MM.1S (cell line): ENCODE data around the gene DIP2C.

Experiments used
- DNase-seq: peaks from one replicate; pipeline ENCODE4 v3.0.0-alpha.2; 2015
- H2AFZ ChIP-seq: fragments of 300-600 bp; sonication (generic); 2 replicates; pipeline ENCODE4 v1.6.0; 2016; ENCODE audit warnings: antibody characterized with exemption, low read length
- H3F3A ChIP-seq: fragments of 300-600 bp; sonication (generic); 2 replicates; pipeline ENCODE4 v1.6.1; 2016; ENCODE audit warnings: mild to moderate bottlenecking, antibody characterized with exemption, low read length, moderate library complexity, mixed read lengths; ENCODE audit not compliant: insufficient read depth
- H3K27ac ChIP-seq: fragments of 300-600 bp; sonication (generic); 2 replicates; pipeline ENCODE4 v1.5.1; 2016; ENCODE audit warnings: mild to moderate bottlenecking, low read length
- H3K27me3 ChIP-seq: fragments of 300-600 bp; sonication (generic); replicated peaks from 2 replicates; pipeline ENCODE4 v1.6.0; 2016; ENCODE audit warnings: low read length; ENCODE audit not compliant: insufficient read depth
- H3K36me3 ChIP-seq: fragments of 300-600 bp; sonication (generic); replicated peaks from 2 replicates; pipeline ENCODE4 v1.6.1; 2016; ENCODE audit warnings: mild to moderate bottlenecking, low read length, mixed read lengths; ENCODE audit not compliant: insufficient read depth
- H3K4me1 ChIP-seq: fragments of 300-600 bp; sonication (generic); 2 replicates; pipeline ENCODE4 v1.6.1; 2016; ENCODE audit warnings: low read length, mixed read lengths
- H3K4me2 ChIP-seq: fragments of 300-600 bp; sonication (generic); 2 replicates; pipeline ENCODE4 v1.6.0; 2016; ENCODE audit warnings: low read depth, low read length
- H3K4me3 ChIP-seq: fragments of 300-600 bp; sonication (generic); 2 replicates; pipeline ENCODE4 v1.5.1; 2016; ENCODE audit warnings: low read length, mixed read lengths
- H3K79me2 ChIP-seq: fragments of 300-600 bp; sonication (generic); 2 replicates; pipeline ENCODE4 v1.6.1; 2016; ENCODE audit warnings: mixed run types, low read length, mixed read lengths
- H3K9ac ChIP-seq: fragments of 300-600 bp; sonication (generic); 2 replicates; pipeline ENCODE4 v1.6.1; 2016; ENCODE audit warnings: low read length, mixed read lengths
- H3K9me2 ChIP-seq: fragments of 300-600 bp; sonication (generic); replicated peaks from 2 replicates; pipeline ENCODE4 v1.6.1; 2016; ENCODE audit warnings: mild to moderate bottlenecking, low read length, mixed read lengths; ENCODE audit not compliant: insufficient read depth
- H3K9me3 ChIP-seq: fragments of 300-600 bp; sonication (generic); replicated peaks from 2 replicates; pipeline ENCODE4 v1.6.1; 2016; ENCODE audit warnings: mild to moderate bottlenecking, low read length, mixed read lengths; ENCODE audit not compliant: insufficient read depth
- H4K20me1 ChIP-seq: fragments of 300-600 bp; sonication (generic); 2 replicates; pipeline ENCODE4 v1.6.1; 2016; ENCODE audit warnings: mild to moderate bottlenecking, low read length, moderate library complexity, mixed read lengths; ENCODE audit not compliant: insufficient read depth
- EZH2 ChIP-seq: fragments of 300-600 bp; sonication (generic); optimal IDR thresholded peaks from 2 replicates; pipeline ENCODE3; 2017; ENCODE audit warnings: low read depth, mild to moderate bottlenecking, antibody characterized with exemption, low read length, mixed read lengths
- EZH2phosphoT487 ChIP-seq: fragments of 300-600 bp; sonication (generic); IDR thresholded peaks from 2 replicates; pipeline ENCODE4 v1.6.1; 2018; ENCODE audit warnings: antibody characterized with exemption, low read length
- TF ChIP-seq, protein P1 (sequence below): fragments of 300-600 bp; sonication (generic); IDR thresholded peaks from 2 replicates; pipeline ENCODE4 v1.5.1; 2016; ENCODE audit warnings: antibody characterized with exemption, low read length, mixed read lengths

DIP2C gene

DNA sequence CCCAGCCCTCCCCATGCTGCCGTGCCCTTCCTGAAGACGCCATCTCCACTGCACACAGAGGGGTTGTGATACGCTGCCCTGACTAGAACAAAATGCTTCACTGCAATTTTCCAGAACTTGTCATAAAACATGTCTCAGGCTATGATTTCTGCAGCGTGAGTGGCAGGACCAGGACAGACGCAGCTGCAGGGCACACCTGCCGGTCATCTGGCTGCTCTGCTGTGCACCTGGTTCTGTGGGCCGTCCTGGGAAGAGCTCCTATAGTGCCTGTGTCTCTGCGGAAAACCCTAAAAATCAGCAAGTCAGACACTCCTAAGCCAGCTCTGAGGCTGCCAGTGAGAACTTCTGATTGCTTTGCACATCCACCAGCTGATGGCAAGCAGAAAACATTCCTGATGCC is 39.7 kb upstream of the DIP2C start:
- Histone ChIP-seq H3K9me3 (no peaks in the 10 kb centered on the region), H3K9me2 (no peaks in the 10 kb centered on the region), H3K36me3 (no peaks in the 10 kb centered on the region), H4K20me1 (no peaks in the 10 kb centered on the region), H3K4me1 (no peaks in the 10 kb centered on the region), H3K4me3 (no peak overlapping the region), H3K27ac (no peak overlapping the region), H3K9ac (no peak overlapping the region), H3K4me2 (no peak overlapping the region), H3F3A (no peaks in the 10 kb centered on the region), H2AFZ (no peak overlapping the region), H3K79me2 (no peaks in the 10 kb centered on the region), H3K27me3 (no peaks in the 10 kb centered on the region)
- TF ChIP-seq EZH2phosphoT487 (no peak), EZH2 (no peak)
- TF ChIP-seq, protein P1, sequence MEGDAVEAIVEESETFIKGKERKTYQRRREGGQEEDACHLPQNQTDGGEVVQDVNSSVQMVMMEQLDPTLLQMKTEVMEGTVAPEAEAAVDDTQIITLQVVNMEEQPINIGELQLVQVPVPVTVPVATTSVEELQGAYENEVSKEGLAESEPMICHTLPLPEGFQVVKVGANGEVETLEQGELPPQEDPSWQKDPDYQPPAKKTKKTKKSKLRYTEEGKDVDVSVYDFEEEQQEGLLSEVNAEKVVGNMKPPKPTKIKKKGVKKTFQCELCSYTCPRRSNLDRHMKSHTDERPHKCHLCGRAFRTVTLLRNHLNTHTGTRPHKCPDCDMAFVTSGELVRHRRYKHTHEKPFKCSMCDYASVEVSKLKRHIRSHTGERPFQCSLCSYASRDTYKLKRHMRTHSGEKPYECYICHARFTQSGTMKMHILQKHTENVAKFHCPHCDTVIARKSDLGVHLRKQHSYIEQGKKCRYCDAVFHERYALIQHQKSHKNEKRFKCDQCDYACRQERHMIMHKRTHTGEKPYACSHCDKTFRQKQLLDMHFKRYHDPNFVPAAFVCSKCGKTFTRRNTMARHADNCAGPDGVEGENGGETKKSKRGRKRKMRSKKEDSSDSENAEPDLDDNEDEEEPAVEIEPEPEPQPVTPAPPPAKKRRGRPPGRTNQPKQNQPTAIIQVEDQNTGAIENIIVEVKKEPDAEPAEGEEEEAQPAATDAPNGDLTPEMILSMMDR, result no peak
- DNase-seq, result no peak

DNA sequence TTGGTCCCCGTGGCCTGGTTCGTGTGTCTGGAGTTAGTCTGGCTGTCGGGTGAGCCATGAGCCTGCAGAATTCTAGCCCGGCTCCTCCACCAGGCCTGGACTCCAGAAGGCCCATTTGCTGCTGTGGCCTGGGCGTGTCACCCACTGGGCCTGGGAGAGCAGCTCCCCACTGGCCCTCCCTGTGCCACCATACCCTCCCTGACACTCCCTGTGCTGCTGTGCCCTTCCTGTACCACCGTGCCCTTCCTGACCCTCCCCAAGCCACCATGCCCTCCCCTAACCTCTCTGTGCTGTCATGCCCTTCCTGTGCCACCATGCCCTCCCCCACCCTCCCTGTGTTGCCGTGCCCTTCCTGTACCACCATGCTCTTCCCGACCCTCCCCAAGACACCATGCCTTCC is 39.1 kb upstream of the DIP2C start:
- Histone ChIP-seq H3K27ac (no peak overlapping the region), H3K9me3 (no peaks in the 10 kb centered on the region)

DNA sequence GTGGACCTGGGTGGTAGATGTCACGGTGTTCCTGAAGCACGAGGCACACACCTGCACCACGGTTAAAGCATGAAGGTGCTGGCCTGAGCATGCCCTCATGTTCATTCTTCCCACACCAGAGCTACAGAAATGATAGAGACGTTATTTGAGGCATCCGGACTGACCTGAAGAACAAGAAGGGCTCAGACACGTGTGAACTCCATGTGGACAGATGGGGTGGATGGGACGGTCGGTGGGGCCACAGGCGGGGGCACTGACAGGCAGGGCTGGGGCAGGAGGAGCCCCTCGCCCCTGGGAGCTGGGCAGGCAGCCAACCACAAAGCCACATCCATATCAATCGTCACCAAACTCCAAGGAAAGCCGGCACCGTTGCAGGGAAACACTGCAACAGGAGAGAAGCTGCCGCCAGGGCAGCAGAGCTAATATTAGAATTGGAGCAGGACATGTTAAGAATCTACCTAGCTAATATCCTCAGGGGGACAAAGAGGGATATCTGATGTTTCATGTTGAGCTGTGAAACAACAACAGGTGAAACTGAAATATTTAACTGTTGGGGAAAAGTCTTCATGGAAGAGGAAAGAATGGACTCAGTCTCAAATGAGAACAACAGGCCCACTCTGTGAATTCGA is 37.8 kb upstream of the DIP2C start:
- Histone ChIP-seq H2AFZ (no peak overlapping the region), H3K27ac (no peak overlapping the region), H3F3A (no peaks in the 10 kb centered on the region), H3K79me2 (no peaks in the 10 kb centered on the region), H3K9ac (no peak overlapping the region), H3K36me3 (no peaks in the 10 kb centered on the region), H3K9me2 (no peaks in the 10 kb centered on the region), H4K20me1 (no peaks in the 10 kb centered on the region), H3K27me3 (no peaks in the 10 kb centered on the region), H3K9me3 (no peaks in the 10 kb centered on the region), H3K4me3 (no peak overlapping the region), H3K4me1 (no peaks in the 10 kb centered on the region), H3K4me2 (no peak overlapping the region)
- TF ChIP-seq EZH2, result no peak
- TF ChIP-seq, protein P1, result no peak
- no peak for TF ChIP-seq EZH2phosphoT487
- DNase-seq, result no peak

More for the DNA sequence above, 39.1 kb upstream of the DIP2C start:
- H3K4me2 ChIP-seq, result no peak overlapping the region
- H3K4me1 ChIP-seq, result no peaks in the 10 kb centered on the region
- no peak overlapping the region for H3K4me3 ChIP-seq
- no peaks in the 10 kb centered on the region for H4K20me1 ChIP-seq
- TF ChIP-seq EZH2phosphoT487 (no peak), EZH2 (no peak)
- TF ChIP-seq, protein P1, result no peak
- no peak overlapping the region for H3K9ac ChIP-seq
- no peaks in the 10 kb centered on the region for H3K27me3 ChIP-seq
- H3K79me2 ChIP-seq, result no peaks in the 10 kb centered on the region
- no peaks in the 10 kb centered on the region for H3K9me2 ChIP-seq
- H3K36me3 ChIP-seq, result no peaks in the 10 kb centered on the region
- no peaks in the 10 kb centered on the region for H3F3A ChIP-seq
- no peak for DNase-seq
- H2AFZ ChIP-seq, result no peak overlapping the region
